Right renal cortex interstitium (tissue), 3 donors: ENCODE measurements around the gene RASGRF1. TPM values are rescaled to one million over a fixed set of nuclear protein-coding genes. Genes with fewer than 3 reads are reported as not detected.
"Not testable (repeated sequence)": the region's sequence is repeated elsewhere in the genome, so short reads cannot be mapped to it uniquely, and the experiment has no call there.

Experiments used
- DNase-seq, 3 donors: peaks; one replicate each; pipeline ENCODE4 v3.0.0-alpha.2; 2013; ENCODE audit warnings: low read depth in 3 of 3, low spot score in 2 of 3
- polyA plus RNA-seq, 3 donors: library from polyadenylated mRNA; unstranded; fragments of 120-200 nt; gene quantifications; one replicate each; pipeline ENCODE4 v1.2.1, GENCODE V29; 2013; ENCODE audit not compliant: insufficient read length in 3 of 3

RASGRF1 gene, protein sequence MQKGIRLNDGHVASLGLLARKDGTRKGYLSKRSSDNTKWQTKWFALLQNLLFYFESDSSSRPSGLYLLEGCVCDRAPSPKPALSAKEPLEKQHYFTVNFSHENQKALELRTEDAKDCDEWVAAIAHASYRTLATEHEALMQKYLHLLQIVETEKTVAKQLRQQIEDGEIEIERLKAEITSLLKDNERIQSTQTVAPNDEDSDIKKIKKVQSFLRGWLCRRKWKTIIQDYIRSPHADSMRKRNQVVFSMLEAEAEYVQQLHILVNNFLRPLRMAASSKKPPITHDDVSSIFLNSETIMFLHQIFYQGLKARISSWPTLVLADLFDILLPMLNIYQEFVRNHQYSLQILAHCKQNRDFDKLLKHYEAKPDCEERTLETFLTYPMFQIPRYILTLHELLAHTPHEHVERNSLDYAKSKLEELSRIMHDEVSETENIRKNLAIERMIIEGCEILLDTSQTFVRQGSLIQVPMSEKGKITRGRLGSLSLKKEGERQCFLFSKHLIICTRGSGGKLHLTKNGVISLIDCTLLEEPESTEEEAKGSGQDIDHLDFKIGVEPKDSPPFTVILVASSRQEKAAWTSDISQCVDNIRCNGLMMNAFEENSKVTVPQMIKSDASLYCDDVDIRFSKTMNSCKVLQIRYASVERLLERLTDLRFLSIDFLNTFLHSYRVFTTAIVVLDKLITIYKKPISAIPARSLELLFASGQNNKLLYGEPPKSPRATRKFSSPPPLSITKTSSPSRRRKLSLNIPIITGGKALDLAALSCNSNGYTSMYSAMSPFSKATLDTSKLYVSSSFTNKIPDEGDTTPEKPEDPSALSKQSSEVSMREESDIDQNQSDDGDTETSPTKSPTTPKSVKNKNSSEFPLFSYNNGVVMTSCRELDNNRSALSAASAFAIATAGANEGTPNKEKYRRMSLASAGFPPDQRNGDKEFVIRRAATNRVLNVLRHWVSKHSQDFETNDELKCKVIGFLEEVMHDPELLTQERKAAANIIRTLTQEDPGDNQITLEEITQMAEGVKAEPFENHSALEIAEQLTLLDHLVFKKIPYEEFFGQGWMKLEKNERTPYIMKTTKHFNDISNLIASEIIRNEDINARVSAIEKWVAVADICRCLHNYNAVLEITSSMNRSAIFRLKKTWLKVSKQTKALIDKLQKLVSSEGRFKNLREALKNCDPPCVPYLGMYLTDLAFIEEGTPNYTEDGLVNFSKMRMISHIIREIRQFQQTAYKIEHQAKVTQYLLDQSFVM (N-terminal part only)
- under 1 TPM; 0.21 to 0.82 (median 0.43) TPM for polyA plus RNA-seq

DNA sequence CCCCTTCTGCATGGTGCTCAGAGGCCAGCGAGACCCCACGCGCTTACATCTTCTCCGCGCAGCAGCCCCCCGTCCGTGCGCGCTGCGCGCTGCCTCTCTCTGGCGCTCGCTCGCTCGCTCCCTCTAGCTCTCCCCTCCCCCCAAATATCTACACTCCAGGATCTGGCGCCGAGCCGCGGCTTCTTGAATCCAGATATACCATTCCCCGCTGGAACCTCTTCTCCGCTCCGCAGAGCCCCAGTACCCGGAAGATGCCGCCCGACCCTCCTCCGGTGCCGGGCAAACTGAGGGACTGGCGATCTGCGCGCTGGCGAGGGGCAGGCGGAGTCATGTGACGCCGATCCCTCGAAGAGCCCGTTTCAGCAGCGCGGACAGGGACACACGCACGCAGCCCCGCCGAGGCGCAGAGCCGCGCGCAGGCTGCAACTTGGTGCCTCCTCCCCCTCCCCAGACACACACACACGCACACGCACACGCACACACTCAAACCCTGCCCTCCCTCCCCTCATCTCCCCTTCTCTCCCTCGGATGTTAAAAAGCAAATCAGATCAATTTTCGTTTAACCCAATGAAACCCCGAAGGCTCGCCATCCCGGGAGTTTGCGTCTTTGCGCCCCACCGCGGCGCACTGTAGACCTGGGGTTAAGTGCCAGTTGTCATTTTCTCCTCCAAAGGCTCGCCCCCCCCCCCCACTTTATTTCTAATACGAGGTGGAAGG lies at the start of gene RASGRF1:
TSS of gene RASGRF1 (minus strand) at position 294 of the 717 bp plus-strand sequence. CDS start at position 12, 282 bp downstream.
- DNase-seq = no peak

DNA sequence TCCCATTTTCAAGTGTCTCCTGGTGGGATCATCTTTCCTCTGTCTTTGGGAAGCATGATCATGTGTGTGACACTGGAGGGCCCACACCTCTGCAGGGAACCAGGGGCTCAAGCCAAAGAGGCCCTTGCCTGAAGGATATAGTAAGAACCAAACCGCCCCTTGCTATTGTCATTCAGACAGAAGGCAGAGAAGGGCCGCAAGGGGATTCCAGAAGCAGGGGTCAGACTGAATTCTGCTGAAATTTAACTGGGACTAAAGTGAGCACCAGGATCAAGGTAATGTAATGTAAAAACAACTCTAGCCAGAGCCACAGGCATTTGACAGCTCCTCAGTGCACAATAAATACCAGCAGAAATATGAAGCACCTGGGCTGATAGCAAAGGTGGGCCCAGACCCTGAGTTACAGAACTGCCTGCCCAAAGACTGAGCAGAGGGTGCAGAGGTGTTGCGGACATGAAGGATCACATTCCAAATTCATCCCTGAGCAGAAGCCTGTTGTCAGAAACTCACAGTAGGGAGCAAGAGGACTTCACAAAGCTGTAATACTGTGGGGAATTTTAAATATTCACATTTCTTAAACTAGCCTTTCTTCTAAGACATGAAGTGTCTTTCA lies 46.0 kb upstream of the RASGRF1 start:
- no peak for DNase-seq

DNA sequence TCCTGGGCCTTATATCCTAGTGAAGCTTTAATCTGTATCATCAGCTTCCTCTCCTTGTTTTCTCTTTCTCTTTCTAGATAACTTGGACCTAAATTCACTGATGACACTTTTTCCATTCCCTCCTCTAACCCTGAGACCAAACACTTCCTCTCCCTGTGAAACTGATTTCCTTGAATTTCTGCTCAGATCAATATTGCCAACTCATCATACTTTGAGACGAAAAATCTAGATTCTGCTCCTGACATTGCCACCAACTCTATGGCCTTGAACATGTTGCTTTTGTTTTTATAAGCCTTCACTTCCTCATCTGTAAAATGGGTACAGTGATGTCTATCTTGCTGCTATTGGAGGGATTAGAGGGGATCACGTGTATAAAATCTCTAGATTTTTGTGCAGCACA lies 42.7 kb upstream of the RASGRF1 start:
- no peak for DNase-seq

DNA sequence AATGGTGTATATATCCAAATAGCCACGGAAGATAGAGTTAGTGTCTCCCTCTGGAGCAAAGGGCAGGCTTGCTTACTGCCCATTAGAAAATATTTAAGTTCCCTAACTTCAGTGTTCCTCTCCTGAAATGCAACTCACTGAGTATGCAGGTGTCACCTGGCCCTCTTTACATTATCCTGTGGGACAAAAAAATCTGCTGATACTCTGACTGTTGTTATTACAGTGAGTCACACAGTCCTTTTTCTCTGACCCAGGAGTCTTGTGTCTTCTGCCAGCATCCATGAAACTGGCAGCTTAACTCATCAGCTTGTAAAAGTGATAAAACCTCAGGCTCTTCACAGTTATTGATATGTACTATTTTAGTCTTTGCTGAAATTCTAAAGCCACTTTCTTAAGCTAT lies 42.2 kb upstream of the RASGRF1 start:
- no peak for DNase-seq

DNA sequence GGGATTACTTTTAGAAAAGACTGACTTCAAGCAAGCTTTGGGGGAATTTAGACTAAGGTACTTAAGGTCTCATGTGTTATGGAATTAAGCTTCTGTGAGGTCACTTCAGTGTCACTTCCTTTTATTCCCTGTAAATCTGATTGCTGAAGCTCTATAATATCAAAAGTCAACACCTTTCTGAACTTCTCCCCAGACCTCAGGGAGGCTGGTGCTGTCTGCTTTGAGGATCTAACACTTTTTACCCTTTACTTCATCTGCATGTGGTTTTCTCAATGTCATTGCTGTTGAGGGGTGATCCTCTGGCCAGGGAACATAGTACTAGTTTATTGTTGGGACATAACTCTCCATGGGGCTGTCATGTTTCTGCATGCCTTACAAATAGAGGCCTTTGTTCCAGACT lies 41.8 kb upstream of the RASGRF1 start:
- DNase-seq = no peak

DNA sequence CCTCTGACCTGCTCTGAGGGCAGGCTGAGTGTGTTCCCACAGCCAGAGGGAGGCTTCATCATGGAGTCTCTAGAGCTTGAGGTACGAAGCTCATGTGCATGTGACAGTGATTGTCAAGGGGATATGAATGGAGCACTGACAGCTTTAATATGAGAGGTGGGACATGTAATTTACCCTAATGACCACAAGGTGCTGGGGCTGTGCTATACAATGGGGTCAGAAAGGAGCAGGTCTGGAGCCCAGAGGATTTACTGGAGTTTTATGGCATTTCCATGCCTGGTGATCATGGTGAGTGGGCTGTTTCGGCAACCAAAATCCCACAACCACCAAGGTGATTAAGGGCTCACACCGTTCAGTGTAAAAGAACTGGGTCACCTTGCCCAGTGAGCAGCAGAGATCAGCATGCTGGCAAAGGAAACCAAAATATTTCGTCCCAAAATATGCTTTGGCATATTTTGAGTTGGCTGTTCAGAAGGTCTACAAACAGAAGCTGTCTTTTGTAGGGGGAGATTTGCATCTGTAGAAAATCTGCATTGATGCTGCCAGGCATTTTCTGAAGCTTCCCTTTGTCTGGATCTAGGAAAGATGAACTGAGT lies 40.1 kb upstream of the RASGRF1 start:
- no peak for DNase-seq

DNA sequence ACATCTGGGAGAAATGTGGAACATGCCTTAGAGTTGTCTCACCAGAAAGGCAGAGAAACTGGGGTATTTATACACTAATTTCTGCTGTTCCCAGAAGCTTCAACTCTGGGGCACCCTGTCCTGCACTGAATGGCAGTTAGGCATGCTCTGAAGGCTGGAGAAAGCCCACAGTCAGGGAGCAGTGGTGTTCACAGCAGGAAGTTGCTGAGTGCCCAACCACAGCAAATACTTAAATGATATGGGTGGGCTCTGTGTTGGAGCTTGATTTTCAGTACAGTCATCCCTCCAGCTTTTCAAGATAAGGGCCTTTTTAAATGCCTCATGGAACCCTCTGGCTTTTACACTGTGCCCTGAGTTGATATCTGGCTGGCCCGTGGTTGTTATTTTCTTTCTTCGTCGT lies 38.7 kb upstream of the RASGRF1 start:
- DNase-seq = no peak

DNA sequence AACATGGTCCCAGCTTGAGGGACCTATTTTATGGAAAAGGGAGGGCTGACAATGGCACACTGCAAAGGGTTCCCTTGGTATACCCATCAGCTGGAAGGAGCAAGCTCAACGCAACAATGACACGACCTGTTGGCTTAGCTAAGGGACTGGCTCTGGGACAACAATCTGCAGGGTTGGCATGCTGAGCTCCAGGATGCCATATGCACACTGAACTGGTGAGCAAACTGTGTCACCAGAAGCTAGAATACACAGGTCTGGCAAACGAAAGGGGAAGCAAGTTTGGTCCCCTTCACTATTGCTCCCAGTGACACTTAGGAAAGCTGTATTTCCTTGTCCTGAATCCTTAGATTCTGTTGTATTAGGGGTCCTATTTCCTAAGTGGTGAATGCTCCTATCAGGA lies 38.0 kb upstream of the RASGRF1 start:
- no peak for DNase-seq

DNA sequence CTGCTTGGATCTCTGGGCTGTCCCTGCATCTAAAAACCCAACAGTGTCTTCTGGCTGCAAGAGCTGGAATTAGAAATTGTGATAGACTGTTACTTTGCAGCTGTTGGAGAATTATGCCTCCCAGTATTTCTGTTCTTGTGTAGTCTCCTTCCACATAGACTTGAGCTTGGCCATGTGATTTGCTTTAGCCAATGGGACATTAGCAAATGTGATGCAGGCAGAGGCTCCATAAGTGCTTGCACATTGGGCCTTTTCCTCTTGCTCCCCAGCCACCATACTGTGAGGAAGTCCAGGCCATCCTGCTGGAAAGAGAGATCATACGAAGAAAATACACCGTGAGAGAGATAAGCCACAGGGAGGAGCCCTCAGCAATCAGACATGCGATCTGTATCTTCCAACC lies 33.8 kb upstream of the RASGRF1 start:
- DNase-seq = no peak

DNA sequence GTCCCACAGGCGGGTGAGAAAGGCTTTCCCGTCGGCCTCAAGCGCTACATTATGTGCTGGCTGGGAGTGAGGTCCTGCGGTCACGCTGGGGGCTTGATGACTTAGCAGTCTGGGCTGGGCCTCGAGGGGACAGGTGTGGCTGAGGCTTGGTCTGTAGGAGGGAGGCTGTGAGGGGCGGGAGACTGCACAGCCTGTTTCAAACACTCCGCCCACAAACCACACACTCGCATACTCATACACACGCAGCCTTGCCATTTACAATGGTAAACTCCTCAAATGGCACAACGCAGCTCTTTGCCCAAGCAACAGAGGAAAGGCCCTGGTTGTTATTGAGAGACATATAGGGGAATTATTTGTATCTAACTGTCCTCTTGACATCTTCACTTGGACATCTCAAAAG lies 32.4 kb upstream of the RASGRF1 start:
- no peak for DNase-seq

DNA sequence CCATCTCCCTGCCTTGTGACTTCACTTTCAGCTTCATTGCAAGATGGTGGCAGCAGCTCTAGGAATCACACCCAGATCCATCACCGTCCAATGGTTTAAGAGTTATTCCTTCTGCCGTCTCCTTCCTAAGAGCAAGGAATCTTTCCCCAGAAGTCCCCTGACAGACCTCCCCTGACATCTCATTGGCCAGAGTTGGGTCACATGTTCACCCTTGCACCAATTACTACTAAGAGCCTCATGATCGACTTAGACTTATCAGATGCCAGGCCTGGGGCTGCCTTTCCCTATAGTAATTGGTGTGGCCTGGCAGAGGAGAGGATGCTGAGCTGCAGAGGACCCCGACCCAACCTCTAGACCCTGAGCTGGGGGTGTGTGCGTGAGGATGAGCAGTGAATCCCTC lies 31.8 kb upstream of the RASGRF1 start:
- DNase-seq = no peak

DNA sequence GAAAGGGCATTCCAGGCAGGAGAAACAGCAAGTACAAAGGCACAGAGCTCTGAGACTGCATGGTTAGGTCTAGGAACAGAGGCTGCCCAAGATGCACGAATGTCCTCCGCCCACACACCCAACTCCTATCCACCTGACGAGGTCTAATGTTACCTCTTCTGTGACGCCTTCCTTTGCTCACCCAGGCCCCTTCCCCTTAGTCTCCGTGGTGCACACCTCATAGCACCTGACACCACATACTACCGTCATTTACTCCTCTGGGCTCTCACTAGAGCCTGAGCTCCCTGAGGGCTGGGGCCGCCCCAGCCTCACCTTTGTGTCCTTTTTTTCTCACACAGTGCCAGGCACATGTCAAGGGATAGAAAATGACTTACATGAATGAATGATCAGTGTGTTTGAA lies 31.0 kb upstream of the RASGRF1 start:
- DNase-seq = no peak

DNA sequence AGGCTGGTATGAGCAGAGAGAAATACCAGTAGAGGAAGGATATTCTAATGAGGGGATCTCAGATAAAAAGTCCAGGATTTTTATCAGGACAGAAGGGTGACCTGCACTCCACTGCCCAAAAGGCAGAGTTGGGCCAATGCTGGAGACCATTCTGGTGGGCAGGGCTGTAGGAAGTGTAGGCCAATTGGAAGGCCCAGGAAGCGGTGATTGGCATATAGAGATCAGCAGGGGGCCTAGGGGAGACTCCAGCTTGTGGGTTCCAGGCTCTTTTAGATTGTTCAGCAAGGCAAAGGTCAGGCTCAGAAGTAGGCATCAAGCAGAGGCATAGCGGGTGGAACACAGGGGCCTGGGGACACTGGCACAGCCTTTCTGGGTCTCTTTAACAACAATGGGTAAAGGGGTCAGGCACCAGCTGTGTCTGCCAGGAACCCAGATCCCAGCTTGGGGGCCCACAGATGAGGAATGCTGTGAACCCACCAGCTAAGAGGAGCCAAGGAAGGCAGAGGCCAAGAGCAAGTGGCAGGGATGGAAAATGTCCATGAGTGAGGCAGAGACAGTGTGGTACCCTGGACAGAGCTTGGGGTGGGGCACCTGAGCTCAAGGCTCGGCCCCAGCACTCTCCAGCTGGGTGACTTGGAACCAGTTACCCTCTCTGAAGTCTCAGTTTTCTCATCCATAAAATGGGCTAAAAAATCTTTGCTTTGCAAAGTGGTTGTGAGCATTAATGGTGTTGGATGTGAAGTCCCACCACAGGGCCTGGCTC lies 27.0 kb upstream of the RASGRF1 start:
- DNase-seq = no peak

DNA sequence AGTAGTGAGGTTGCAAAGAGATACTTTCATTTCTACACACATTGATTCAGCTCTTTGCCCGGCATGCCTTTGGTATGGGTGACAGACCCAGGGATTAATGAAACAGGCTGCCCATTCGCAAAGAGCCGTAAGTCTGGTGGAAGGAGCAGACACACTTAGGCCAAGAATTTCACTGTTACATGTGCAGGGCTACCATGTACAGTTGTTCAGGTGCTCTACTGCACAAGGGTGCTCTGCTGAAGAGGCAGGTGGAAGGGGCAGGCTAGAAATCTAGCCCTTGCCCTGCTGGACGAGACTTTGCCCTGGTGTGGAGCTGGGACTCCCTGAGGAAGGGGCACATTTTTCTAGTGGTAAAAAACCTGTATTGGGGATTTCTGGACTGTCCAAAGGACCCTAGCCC lies 26.2 kb upstream of the RASGRF1 start:
- DNase-seq = no peak

DNA sequence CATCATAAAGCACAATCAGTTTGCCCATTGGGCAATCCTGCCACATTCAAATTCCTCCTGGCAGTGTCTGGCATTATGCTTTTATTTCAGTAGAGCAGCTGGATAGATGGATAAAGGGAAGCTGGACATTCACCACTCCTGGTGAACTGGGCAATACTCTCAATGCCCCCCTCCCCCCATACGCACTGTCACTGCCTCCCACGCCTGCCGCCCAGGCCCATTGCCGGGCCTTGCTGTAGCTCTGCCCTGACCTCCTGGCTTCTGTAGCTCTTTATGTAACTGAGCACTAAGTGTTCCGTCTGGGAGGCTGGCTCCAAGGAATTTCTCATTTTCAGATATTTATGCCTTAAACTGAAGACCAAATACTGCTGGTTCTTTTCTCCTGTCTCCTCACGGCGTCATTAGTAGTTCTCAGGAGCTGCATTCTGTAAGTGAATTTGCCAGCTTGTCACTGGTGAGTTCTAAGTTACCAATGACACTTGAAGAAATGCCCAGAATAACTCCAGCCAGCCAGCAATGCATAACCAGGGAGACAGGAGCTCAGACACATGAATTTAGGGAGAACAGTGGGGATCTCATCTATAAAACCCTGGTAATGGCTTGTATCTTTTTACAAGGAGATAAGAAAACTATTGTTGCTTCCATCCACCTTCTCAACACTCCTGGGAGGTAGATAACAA lies 25.5 kb upstream of the RASGRF1 start:
- DNase-seq = no peak

DNA sequence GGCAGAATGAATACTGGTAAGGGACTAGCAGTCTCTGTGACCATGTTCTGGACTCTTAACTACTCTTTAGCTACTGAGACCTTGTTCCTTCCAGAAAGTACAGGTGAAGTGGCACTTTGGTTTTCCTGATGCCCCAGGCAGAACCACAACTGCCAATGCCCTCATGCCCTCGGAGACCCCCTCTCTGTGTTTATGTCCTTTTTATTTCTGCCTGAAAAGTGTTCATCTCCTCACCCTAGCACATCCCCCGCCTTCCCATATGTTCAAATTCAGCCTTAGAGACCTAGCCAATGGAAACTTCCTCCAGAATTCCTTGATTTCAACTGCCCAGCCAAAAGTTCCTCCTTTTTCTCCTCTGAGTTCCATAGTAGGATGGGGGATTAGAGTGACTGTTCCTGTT lies 23.3 kb upstream of the RASGRF1 start:
- no peak for DNase-seq

DNA sequence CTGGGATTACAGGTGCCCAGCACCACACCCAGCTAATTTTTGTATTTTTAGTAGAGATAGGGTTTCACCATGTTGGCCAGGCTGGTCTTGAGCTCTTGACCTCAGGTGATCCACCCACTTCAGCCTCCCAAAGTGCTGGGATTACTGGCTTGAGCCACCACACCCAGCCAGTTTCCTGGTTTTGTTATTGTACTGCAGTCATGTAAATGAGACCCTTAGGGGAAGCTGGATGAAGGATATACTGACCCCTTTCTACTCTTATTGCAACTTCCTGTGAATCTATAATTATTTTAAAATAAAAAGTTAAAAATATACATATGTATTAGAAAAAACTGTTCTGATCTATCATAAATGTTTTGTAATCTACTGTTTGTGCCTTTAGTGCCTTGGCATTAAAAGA lies 20.8 kb upstream of the RASGRF1 start:
- not testable (repeated sequence) for DNase-seq

DNA sequence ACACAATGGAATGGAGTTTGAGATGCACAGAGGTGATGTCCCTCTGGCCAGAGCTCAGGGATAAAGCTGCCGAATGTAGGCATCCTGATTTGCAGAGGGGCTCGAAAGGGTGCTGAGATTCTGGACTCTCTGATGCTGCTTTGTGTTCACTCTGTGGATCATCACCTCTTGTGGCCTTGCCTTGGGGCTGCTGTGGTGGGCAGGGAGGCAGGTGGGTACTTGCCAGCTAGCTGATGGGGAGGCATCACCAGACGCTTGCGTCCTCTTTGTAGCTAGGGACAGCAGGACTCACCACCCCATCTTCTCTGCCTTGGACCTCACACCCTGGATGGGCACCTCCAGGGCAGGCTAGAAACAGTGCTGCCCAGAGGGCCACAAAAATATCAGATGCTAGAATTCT lies 14.6 kb upstream of the RASGRF1 start:
- DNase-seq = no peak
